Neutrophil (primary cell): ENCODE measurements around the gene PGAP1.

Source experiments
- H3K27ac ChIP-seq: fragments of 200-600 bp; sonication (generic); 2 replicates; pipeline ENCODE4 v1.5.1; 2016; ENCODE audit warnings: mild to moderate bottlenecking, moderate library complexity
- H3K27me3 ChIP-seq: fragments of 200-600 bp; sonication (generic); 2 replicates; pipeline ENCODE4 v1.6.0; 2016; ENCODE audit warnings: mild to moderate bottlenecking
- H3K36me3 ChIP-seq: fragments of 200-600 bp; sonication (generic); 2 replicates; pipeline ENCODE4 v1.5.1; 2017
- H3K4me1 ChIP-seq, 2 experiments: fragments of 200-600 bp in 1 of 2; sonication (generic) in 1 of 2; 1 replicate in 1 of 2; 2 replicates in 1 of 2; pipeline versions ENCODE4 v1.5.1 to v1.6.1; 2013 to 2016; ENCODE audit warnings: low read depth in 1 of 2, low read length in 1 of 2, mild to moderate bottlenecking in 1 of 2, moderate library complexity in 1 of 2; ENCODE audit not compliant: control insufficient read depth in 1 of 2, insufficient read depth in 1 of 2
- H3K4me3 ChIP-seq, 2 experiments: fragments of 200-600 bp in 1 of 2; sonication (generic) in 1 of 2; 1 replicate in 1 of 2; 2 replicates in 1 of 2; pipeline ENCODE4 v1.5.1; 2013 to 2016; ENCODE audit warnings: low read depth in 1 of 2, low read length in 1 of 2, mild to moderate bottlenecking in 1 of 2, moderate library complexity in 1 of 2
- H3K9me3 ChIP-seq: fragments of 200-600 bp; sonication (generic); 2 replicates; pipeline ENCODE4 v1.5.1; 2016
- CTCF ChIP-seq: fragments of 200-600 bp; sonication (generic); IDR thresholded peaks from 2 replicates; pipeline ENCODE4 v1.5.1; 2016; ENCODE audit warnings: antibody characterized with exemption

PGAP1 gene

GRCh38 chr2:196968516-196968915 is 42.0 kb upstream of the PGAP1 start:
- H3K27ac ChIP-seq: no peak overlapping the region
- H3K27me3 ChIP-seq: no peaks in the 10 kb centered on the region
- H3K36me3 ChIP-seq: no peaks in the 10 kb centered on the region
- TF ChIP-seq CTCF: no peak
- no peak overlapping the region for H3K4me3 ChIP-seq
- no peaks in the 10 kb centered on the region for H3K4me1 ChIP-seq
- no peaks in the 10 kb centered on the region for H3K9me3 ChIP-seq

- TF ChIP-seq CTCF: no peak
- Histone ChIP-seq H3K9me3 (no peaks in the 10 kb centered on the region), H3K36me3 (no peaks in the 10 kb centered on the region), H3K4me3 (no peak overlapping the region), H3K27ac (no peak overlapping the region), H3K27me3 (no peaks in the 10 kb centered on the region), H3K4me1 (no peaks in the 10 kb centered on the region)
These were observed 41.3 kb upstream of the PGAP1 start for GRCh38 chr2:196967775-196968174.

GRCh38 chr2:196967116-196967515 is 40.6 kb upstream of the PGAP1 start:
- no peaks in the 10 kb centered on the region for H3K4me1 ChIP-seq
- TF ChIP-seq CTCF: no peak
- H3K27me3 ChIP-seq: no peaks in the 10 kb centered on the region
- no peaks in the 10 kb centered on the region for H3K9me3 ChIP-seq
- no peak overlapping the region for H3K27ac ChIP-seq
- no peak overlapping the region for H3K4me3 ChIP-seq
- H3K36me3 ChIP-seq: no peaks in the 10 kb centered on the region

GRCh38 chr2:196966061-196966460 is 39.6 kb upstream of the PGAP1 start:
- no peak for TF ChIP-seq CTCF
- Histone ChIP-seq H3K4me1 (no peaks in the 10 kb centered on the region), H3K9me3 (no peaks in the 10 kb centered on the region), H3K4me3 (no peak overlapping the region), H3K36me3 (no peaks in the 10 kb centered on the region), H3K27me3 (no peaks in the 10 kb centered on the region), H3K27ac (no peak overlapping the region)

GRCh38 chr2:196965651-196966050 is 39.1 kb upstream of the PGAP1 start:
- H3K27ac ChIP-seq: no peak overlapping the region
- H3K27me3 ChIP-seq: no peaks in the 10 kb centered on the region
- H3K9me3 ChIP-seq: no peaks in the 10 kb centered on the region
- no peak overlapping the region for H3K4me3 ChIP-seq
- H3K4me1 ChIP-seq: no peaks in the 10 kb centered on the region
- no peak for TF ChIP-seq CTCF
- no peaks in the 10 kb centered on the region for H3K36me3 ChIP-seq

GRCh38 chr2:196963961-196964360 is 37.5 kb upstream of the PGAP1 start:
- Histone ChIP-seq H3K9me3 (no peaks in the 10 kb centered on the region), H3K27me3 (no peaks in the 10 kb centered on the region), H3K27ac (no peak overlapping the region), H3K4me3 (no peak overlapping the region), H3K4me1 (no peaks in the 10 kb centered on the region), H3K36me3 (no peaks in the 10 kb centered on the region)
- no peak for TF ChIP-seq CTCF
